MCF 10A (cell line): Measurements from ENCODE around the gene ANKLE2. TPM values are rescaled to one million over a fixed set of nuclear protein-coding genes. Genes with fewer than 3 reads are reported as not detected.
"Not testable (repeated sequence)": the region's sequence is repeated elsewhere in the genome, so short reads cannot be mapped to it uniquely, and the experiment has no call there.

ENCODE experiments used
- BruUV-seq: library from RNA; stranded (reverse); fragments of 400-500 nt; replicated peaks from 2 replicates; lab custom pipeline; 2021; lab: Mats Ljungman, UMichigan
- CTCF ChIA-PET: fragments of 300-600 bp; sonication (Branson Sonifier 250); formaldehyde crosslinking; extraction: SDS; loops from one replicate; lab custom pipeline; 2021; ENCODE audit warnings: antibody characterized with exemption, inconsistent platforms; lab: Yijun Ruan, JAX
- POLR2A ChIA-PET: fragments of 300-600, 350-650 bp; sonication (Branson Sonifier 250); formaldehyde crosslinking; extraction: SDS; loops from one replicate; lab custom pipeline; 2020; ENCODE audit warnings: antibody characterized with exemption, inconsistent platforms; lab: Yijun Ruan, JAX
- DNase-seq: peaks from one replicate; pipeline ENCODE4 v3.0.0-alpha.2; 2018; ENCODE audit not compliant: unreplicated experiment
- H3K27ac Mint-ChIP-seq: one replicate; pipeline ENCODE4 v1.8.0; 2022; ENCODE audit warnings: mild to moderate bottlenecking, low read depth, mixed read lengths; ENCODE audit not compliant: unreplicated experiment
- H3K27me3 Mint-ChIP-seq: one replicate; pipeline ENCODE4 v1.8.0; 2022; ENCODE audit warnings: mixed read lengths; ENCODE audit not compliant: insufficient read depth, unreplicated experiment
- H3K36me3 Mint-ChIP-seq: one replicate; pipeline ENCODE4 v1.8.0; 2022; ENCODE audit warnings: mild to moderate bottlenecking, moderate library complexity, mixed read lengths; ENCODE audit not compliant: insufficient read depth, unreplicated experiment
- H3K4me1 Mint-ChIP-seq: one replicate; pipeline ENCODE4 v1.8.0; 2022; ENCODE audit warnings: mixed read lengths; ENCODE audit not compliant: insufficient read depth, unreplicated experiment
- H3K4me3 Mint-ChIP-seq: one replicate; pipeline ENCODE4 v1.8.0; 2022; ENCODE audit warnings: mild to moderate bottlenecking, moderate library complexity, mixed read lengths; ENCODE audit not compliant: unreplicated experiment
- H3K9me3 Mint-ChIP-seq: one replicate; pipeline ENCODE4 v1.8.0; 2022; ENCODE audit warnings: mixed read lengths; ENCODE audit not compliant: unreplicated experiment
- CTCF ChIP-seq: fragments of 200-600 bp; IDR thresholded peaks from one replicate; pipeline ENCODE4 v1.8.0; 2022; ENCODE audit warnings: antibody characterized with exemption, mild to moderate bottlenecking; ENCODE audit not compliant: unreplicated experiment
- intact Hi-C: fragments of 100-400 bp; cut with micrococcal nuclease; formaldehyde crosslinking; loops from 2 replicates; pipeline ENCODE4 v1.14.1; 2022
- total RNA-seq: library from RNA; stranded (reverse); gene quantifications from 2 replicates; pipeline ENCODE4 v1.2.3, GENCODE V29; 2022

The ANKLE2 gene
- total RNA-seq, 1 experiment from 2014 or later = 142 TPM

DNA sequence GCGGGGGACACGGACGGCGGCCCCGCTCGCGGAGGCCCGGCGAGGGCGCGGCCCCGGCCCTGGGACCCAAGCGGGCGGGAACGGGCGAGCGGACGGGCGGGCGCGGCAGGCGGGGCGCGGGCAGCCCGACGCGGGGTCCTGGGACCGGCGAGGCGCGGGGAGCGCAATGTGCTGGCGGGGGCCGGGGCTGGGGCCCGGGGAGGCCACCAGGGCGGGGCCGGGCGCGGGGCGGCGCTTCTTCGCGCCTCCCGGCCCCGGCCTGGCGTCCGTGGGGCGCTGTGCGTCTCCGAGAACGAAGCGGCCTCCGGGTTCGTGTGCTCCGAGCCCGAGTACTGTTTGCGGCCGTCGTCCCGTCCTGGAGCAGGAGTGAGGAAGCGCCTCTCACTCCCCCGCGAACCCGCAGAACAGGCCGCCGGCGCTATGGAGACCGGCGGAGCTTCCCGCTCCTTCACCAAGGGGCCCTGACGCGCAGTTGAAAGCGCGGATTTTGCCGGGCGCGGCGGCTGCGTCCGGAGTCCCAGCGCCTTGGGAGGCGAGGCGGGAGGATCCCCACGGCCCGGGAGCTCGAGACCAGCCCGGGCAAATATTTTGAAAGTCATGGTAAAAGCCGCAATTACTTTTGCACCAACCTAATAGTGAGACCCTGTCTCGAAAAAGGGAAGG lies 420 bp upstream of the ANKLE2 start:
- Mint-ChIP-seq H3K27me3 (no peaks in the 10 kb centered on the region), H3K9me3 (no peaks in the 10 kb centered on the region), H3K4me1 (peaks cover 2% of the 10 kb centered on the region), H3K4me3 (peak overlapping the region; percentile 70), H3K27ac (peak overlapping the region; percentile 64), H3K36me3 (peaks cover 34% of the 10 kb centered on the region)
- CTCF ChIA-PET = no interaction called here
- TF ChIP-seq CTCF = no peak
- POLR2A ChIA-PET = interaction anchor here (0.8 to 4.0 kb wide), 8 partner anchors 8 to 225 kb away, joined by 3 to 24 read pairs (median 4); partner anchors contain the start of genes GOLGA3, PGAM5 and ZNF26
- DNase-seq = peak; percentile 87
- intact Hi-C loops = no loop called here
- BruUV-seq = no TSS peak

DNA sequence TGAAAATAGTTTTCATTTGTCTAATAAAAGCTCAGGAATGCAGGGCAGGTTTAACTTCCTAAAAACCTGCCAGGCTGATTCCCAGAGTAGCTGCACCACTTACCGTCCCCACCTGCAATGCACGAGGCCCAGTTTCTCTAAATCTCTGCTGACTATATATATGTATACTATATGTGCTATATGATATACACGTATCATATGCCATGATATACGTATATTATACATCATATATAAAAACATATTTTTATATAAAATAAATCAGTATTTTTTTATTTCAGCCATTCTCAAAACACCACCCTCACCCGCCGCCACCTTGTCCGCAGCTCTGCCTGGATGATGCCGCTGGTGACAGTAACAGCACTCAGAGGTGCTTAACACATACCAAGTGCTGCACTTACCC lies 2.3 kb downstream of the ANKLE2 start:
- no peak for DNase-seq
- peaks cover 56% of the 10 kb centered on the region for H3K36me3 Mint-ChIP-seq
- H3K4me3 Mint-ChIP-seq = peak overlapping the region; percentile 82
- H3K4me1 Mint-ChIP-seq = peaks cover 4% of the 10 kb centered on the region
- no peaks in the 10 kb centered on the region for H3K27me3 Mint-ChIP-seq
- ChIA-PET CTCF (no interaction called here), POLR2A (interaction anchor here (1.2 to 4.0 kb wide), 4 partner anchors 9 to 49 kb away, joined by 3 to 23 read pairs (median 13); partner anchors contain the start of gene PGAM5)
- BruUV-seq = no TSS peak
- no peaks in the 10 kb centered on the region for H3K9me3 Mint-ChIP-seq
- intact Hi-C loops = no loop called here
- peak overlapping the region; percentile 90 for H3K27ac Mint-ChIP-seq
- TF ChIP-seq CTCF = no peak

DNA sequence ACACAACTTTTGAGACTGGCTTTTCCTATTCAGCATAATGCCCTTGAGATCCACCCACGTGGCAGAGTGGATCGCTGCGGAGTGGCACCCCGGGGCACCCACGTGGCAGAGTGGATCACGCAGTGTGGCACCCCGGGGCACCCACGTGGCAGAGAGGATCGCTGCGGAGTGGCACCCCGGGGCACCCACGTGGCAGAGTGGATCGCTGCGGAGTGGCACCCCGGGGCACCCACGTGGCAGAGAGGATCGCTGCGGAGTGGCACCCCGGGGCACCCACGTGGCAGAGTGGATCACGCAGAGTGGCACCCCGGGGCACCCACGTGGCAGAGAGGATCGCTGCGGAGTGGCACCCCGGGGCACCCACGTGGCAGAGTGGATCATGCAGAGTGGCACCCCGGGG lies 2.8 kb downstream of the ANKLE2 start:
- H3K4me1 Mint-ChIP-seq, H3K27ac Mint-ChIP-seq, H3K9me3 Mint-ChIP-seq, H3K27me3 Mint-ChIP-seq, CTCF ChIA-PET, intact Hi-C loops, DNase-seq, H3K4me3 Mint-ChIP-seq, BruUV-seq: not testable (repeated sequence)
- POLR2A ChIA-PET = interaction anchor here (1.2 to 4.0 kb wide), 3 partner anchors 8 to 49 kb away, joined by 3 to 23 read pairs (median 16); partner anchors contain the start of gene PGAM5
- H3K36me3 Mint-ChIP-seq = peaks cover 57% of the 10 kb centered on the region

- intact Hi-C loops = no loop called here
- DNase-seq = no peak
- Mint-ChIP-seq H3K4me3 (no peak overlapping the region), H3K27me3 (no peaks in the 10 kb centered on the region), H3K27ac (no peak overlapping the region), H3K9me3 (no peaks in the 10 kb centered on the region), H3K4me1 (peaks cover 4% of the 10 kb centered on the region), H3K36me3 (peaks cover 95% of the 10 kb centered on the region)
- ChIA-PET POLR2A (no interaction called here), CTCF (no interaction called here)
- no peak for TF ChIP-seq CTCF
- no TSS peak for BruUV-seq
Measured at GRCh38 chr12:132754160-132754932, 7.3 kb downstream of the ANKLE2 start.

DNA sequence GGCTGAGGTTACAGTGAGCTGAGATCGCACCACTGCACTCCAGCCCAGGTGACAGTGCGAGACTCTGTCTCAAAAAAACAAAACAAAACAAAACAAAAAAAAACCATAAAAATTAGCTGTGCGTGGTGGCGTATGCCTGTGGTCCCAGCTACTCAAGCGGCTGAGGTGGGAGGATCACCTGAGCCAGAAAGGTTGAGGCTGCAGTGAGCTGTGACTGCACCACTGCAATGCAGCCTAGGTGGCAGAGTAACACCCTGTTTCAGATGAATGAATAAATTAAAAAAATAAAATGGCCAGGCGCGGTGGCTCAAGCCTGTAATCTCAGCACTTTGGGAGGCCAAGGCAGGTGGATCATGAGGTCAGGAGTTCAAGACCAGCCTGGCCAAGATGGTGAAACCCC lies 8.0 kb downstream of the ANKLE2 start:
- CTCF ChIA-PET, DNase-seq, H3K27ac Mint-ChIP-seq, H3K4me1 Mint-ChIP-seq, H3K4me3 Mint-ChIP-seq, H3K27me3 Mint-ChIP-seq, intact Hi-C loops, BruUV-seq, H3K9me3 Mint-ChIP-seq: not testable (repeated sequence)
- peaks cover 100% of the 10 kb centered on the region for H3K36me3 Mint-ChIP-seq
- POLR2A ChIA-PET = interaction anchor here (0.5 kb wide), 1 partner anchor 18 kb away, joined by 3 read pairs; no protein-coding TSS in a partner anchor
